NCI-H1436 (cell line): ENCODE data around the gene TAS2R13.

ENCODE experiments used
- DNase-seq: peaks from one replicate; lab custom pipeline; 2025; lab: John Stamatoyannopoulos, UW

The TAS2R13 gene

DNA sequence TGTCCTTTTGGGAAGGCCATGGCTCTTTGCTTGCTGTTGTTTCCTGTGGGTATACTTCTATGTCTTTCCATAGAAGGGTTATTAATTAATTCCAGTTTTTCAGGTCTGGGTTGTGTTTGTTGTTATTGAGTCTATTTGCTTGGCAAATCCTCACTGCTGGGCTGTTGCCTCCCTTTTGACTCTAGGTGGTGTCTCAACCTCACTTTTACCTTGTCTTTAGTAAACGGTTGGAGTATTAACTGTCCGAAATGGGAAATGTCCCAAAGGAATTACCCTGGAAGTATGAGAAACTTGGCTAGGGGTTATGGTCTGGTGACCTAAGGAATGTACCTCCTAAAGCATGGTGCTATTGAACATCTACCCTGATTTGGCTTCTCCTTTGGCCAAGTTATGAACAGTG, 42.0 kb downstream of the TAS2R13 start:
- no peak for DNase-seq

DNA sequence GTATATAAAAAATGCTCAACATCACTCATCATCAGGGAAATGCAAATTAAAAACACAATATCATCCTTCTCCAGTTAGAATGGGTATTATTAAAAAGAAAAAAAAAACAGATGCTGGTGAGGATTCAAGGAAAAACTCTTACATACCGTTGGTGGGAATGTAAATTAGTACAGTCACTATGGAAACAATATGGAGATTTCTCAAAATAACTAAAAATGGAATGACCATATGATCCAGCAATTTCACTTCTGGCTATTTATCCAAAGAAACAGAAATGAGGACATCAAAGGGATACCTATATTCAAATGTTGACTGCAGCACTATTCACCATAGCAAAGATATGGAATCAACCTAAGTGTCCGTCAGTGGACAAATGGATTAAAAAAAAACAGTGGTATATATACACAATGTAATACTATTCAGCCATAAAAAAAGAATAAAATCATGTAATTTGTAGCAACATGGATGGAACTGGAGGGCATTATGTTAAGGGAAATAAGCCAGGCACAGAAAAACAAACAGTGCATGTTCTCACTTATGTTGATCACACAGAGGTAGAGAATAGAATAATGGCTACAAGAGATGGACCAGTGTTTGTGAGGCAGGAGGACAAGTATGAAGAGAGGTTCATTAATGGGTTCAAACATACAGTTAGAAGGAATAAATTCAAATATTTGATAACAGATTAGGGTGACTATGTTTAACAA, 45.7 kb downstream of the TAS2R13 start:
- no peak for DNase-seq

DNA sequence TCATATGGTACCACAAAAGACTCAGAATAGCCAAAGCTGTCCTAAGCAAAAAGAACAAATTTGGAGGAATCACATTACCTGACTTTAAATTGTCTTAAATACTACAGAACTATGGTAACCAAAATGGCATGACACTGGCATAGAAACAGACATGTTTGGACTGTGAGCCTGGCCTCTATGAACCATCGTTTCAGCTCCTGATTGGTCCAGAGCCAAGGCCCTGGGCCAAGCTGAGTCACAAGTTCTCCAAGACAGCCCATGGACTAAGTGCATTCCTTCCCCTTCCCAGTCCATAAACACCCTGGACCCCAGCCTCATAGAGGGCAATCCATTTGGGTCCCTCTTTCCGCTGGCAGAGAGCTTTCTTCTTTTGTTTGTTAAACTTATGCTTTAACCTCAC, 48.0 kb downstream of the TAS2R13 start:
- no peak for DNase-seq
